Bone marrow (tissue), 2 donors: ENCODE results near the gene CDH18.

Experiments used
- DNase-seq, 2 donors: peaks; one replicate each; lab custom pipeline; 2025; lab: John Stamatoyannopoulos, UW

CDH18 gene, protein sequence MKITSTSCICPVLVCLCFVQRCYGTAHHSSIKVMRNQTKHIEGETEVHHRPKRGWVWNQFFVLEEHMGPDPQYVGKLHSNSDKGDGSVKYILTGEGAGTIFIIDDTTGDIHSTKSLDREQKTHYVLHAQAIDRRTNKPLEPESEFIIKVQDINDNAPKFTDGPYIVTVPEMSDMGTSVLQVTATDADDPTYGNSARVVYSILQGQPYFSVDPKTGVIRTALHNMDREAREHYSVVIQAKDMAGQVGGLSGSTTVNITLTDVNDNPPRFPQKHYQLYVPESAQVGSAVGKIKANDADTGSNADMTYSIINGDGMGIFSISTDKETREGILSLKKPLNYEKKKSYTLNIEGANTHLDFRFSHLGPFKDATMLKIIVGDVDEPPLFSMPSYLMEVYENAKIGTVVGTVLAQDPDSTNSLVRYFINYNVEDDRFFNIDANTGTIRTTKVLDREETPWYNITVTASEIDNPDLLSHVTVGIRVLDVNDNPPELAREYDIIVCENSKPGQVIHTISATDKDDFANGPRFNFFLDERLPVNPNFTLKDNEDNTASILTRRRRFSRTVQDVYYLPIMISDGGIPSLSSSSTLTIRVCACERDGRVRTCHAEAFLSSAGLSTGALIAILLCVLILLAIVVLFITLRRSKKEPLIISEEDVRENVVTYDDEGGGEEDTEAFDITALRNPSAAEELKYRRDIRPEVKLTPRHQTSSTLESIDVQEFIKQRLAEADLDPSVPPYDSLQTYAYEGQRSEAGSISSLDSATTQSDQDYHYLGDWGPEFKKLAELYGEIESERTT

GRCh38 chr5:19987612-19988361 lies at the start of gene CDH18:
Gene CDH18, minus strand, starts transcription at chr5:19988200. Its CDS starts 149,214 bp downstream, at chr5:19838986.
- no peak for DNase-seq

GRCh38 chr5:20034717-20035116 lies 46.7 kb upstream of the CDH18 start:
- no peak for DNase-seq

- DNase-seq: no peak
Observed at GRCh38 chr5:20033881-20034280, 45.9 kb upstream of the CDH18 start.

GRCh38 chr5:20032896-20033295 lies 44.9 kb upstream of the CDH18 start:
- no peak for DNase-seq

DNA sequence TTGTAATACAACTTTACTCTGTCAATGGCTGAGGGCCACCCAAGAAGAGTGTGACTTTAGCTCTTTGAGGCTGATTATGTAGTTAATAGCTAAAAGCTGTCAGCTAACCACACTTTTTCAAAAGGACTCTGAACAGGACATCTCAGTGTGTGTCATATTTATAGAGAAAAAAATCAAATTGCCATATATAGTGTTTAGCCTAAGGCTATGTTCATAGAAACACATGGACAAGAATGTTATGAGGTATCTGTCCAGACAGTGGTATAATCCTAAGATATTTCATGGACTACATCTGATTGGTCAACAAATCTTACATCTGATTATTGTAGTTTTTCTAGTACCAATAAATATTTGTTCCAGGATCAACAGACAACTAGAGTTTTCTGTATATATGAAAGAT lies 42.1 kb upstream of the CDH18 start:
- no peak for DNase-seq

- no peak for DNase-seq
Observed at GRCh38 chr5:20029266-20029665, 41.3 kb upstream of the CDH18 start.

- DNase-seq: no peak
Observed at GRCh38 chr5:20028506-20028905, 40.5 kb upstream of the CDH18 start.

GRCh38 chr5:20023686-20024180 lies 35.7 kb upstream of the CDH18 start:
- DNase-seq: no peak

GRCh38 chr5:20020247-20020646 lies 32.2 kb upstream of the CDH18 start:
- no peak for DNase-seq

DNA sequence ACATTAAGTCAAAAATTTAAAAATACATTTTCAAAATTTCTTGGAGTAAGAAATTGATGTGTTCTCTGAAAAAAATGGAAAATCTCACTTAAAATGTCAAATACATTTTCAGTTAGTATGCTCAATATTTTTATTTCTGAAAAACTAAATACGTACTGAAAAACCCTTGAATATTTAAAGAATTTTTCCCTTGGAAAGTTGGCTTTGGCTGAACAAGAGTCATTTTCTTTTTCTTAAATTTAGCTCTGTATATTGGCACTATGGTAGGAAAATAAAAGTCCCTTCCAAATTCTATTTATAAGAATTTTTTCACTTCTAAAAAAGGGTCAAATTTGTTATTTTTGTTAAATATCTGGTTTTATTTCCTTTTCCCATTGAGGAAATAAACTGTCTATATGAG lies 29.0 kb upstream of the CDH18 start:
- DNase-seq: no peak

GRCh38 chr5:20000416-20000815 lies 12.4 kb upstream of the CDH18 start:
- no peak for DNase-seq

- no peak for DNase-seq
Observed at GRCh38 chr5:19988457-19988856, 457 bp upstream of the CDH18 start.

GRCh38 chr5:19986806-19987205 lies 1.2 kb downstream of the CDH18 start:
- DNase-seq: no peak

DNA sequence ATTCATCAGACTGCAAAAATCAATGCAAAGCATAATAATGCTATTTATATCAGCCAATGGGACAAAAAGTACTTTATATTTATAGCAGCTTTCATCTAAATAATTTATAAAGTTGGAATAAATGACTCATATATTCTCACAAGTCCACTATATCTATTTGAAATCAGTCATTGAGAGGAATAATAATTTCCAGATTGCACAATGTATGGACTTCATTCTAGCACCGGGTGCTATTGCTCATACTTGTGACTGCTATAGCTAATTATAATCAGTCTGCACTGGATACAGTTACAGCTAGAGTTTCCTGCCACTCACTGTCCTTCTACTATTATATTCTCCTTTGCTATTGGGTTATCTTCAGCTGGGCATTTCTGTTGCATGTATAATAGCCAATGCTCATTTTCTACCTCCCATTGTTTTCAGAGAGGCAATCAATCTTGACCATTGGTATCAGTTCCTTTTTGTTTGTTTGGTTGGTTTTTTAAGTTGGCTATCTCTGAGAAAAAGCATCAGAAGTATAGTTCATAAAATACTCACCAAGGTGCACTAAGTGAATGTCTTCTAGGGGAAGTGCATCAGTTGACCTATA lies 1.9 kb downstream of the CDH18 start:
- DNase-seq: no peak

GRCh38 chr5:19978476-19978875 lies 9.5 kb downstream of the CDH18 start:
- DNase-seq: no peak

DNA sequence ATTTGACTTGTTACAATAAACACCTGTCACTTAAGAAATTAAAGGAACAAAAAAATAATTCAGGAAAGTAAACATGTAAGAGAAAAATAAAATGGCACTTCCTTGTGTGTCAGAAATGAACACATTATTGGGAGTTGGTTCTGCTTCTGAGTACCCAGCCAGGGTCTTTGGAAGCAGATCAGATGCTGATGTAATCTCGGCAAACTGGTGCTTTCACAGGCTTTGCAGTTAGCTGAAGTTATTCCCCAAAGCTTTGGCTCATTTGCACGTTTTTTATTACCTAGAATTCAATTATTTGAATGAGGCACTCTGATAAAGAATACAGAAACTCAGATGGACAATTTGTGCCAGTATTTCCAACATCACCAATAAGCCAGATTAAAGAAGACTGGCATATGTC lies 10.9 kb downstream of the CDH18 start:
- no peak for DNase-seq

GRCh38 chr5:19975795-19976194 lies 12.2 kb downstream of the CDH18 start:
- no peak for DNase-seq

- DNase-seq: no peak
Observed at GRCh38 chr5:19960451-19960850, 27.5 kb downstream of the CDH18 start.

DNA sequence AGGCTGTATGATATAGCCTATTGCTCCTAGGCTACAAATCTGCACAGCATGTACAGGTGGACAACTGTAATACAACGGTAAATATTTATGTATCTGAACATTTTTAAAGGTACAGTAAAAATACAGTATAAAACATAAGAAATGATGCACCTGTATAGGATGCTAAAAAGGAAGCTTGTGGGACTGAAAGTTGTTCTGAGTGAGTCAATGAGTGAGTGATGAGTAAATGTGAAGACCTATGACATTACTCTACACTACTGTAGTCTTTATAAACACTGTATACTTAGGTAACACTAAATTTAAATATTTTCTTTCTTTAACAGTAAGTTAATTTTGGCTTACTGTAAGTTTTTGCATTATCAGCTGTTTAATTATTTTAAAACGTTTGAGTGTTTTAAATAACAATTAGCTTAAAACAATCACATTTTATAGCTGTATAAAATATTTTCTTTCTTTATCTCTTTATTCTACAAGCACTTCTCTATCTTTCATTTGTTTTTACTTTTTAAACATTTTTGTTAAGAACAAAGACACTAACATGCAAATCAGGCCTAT lies 28.1 kb downstream of the CDH18 start:
- no peak for DNase-seq

DNA sequence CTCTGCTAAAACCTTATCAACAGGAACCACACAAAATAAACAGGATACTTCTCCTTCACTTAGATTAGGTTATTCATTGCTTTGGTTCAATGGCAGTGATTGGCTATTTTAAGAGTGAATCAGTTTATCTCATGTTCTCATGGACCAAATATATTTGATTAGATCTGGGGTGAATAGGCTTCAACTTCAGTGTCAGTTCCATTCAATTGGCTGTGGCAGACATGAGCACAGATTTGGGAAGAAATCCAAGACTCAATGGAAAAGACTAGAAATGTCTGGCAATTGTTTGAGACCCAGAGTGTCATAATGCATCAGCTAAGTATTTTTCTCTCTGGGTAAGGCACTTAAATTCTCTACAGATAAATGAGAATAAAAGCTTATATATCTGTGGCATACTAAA lies 37.1 kb downstream of the CDH18 start:
- DNase-seq: no peak

DNA sequence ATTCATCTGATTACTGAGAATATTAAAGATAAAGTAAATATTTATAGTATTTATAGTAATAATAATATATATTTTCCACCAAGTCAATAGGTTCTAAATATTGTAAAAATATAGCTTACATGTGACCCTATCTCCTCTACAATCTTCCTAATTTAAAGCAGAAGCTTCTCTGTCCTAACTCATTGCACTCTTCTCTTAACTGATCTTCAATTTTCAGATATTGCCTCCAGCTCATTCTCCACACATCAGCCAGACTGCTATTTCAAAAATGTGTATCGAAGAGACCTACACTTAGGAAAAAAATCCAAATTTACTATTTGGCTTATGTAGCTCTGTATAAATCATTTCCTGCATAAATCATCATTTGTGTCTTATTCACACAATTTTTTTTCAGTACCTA lies 47.8 kb downstream of the CDH18 start:
- DNase-seq: no peak

GRCh38 chr5:19930451-19930850 lies 57.5 kb downstream of the CDH18 start:
- no peak for DNase-seq
